Stimulated activated CD4-positive, alpha-beta T cell treated with anti-CD3 and anti-CD28 coated beads, TNF-alpha, amount 100 ng/mL, for 24 hours (primary cell): Measurements from ENCODE around the gene CCDC92.
A peak's percentile ranks its signal among the peaks of the same experiment; 100 is the strongest.

Source experiments
- DNase-seq, 3 experiments: peaks; one replicate each; pipeline ENCODE4 v3.0.0-alpha.2; 2020; ENCODE audit warnings: low read depth in 3 of 3

CCDC92 gene

GRCh38 chr12:123972457-123973401 is at the start of gene CCDC92, which contains the start of gene ZNF664:
TSS of gene CCDC92 (minus strand) at chr12:123972831. CDS start at chr12:123944305, 28,526 bp downstream.
TSS of gene ZNF664 (plus strand) at chr12:123973215. CDS start at chr12:124012145, 38,930 bp downstream.
- peak; percentile 89 to 93 (median 93) for DNase-seq

GRCh38 chr12:124022161-124022560 is 49.5 kb upstream of the CCDC92 start:
- DNase-seq: no peak

GRCh38 chr12:124021007-124021406 is 48.4 kb upstream of the CCDC92 start:
- no peak for DNase-seq

- DNase-seq: no peak
Observed at GRCh38 chr12:124020514-124020949, 47.9 kb upstream of the CCDC92 start.

- DNase-seq: no peak
Observed at GRCh38 chr12:124019115-124019514, 46.5 kb upstream of the CCDC92 start.

GRCh38 chr12:124018539-124018938 is 45.9 kb upstream of the CCDC92 start:
- no peak for DNase-seq

- DNase-seq: no peak
Observed at GRCh38 chr12:124017064-124017463, 44.4 kb upstream of the CCDC92 start.

- DNase-seq: no peak
Observed at GRCh38 chr12:124015494-124016461, 43.1 kb upstream of the CCDC92 start.

- DNase-seq: no peak
Observed at GRCh38 chr12:124013073-124013472, 40.4 kb upstream of the CCDC92 start.

- DNase-seq: no peak
Observed at GRCh38 chr12:124011435-124012115, 38.9 kb upstream of the CCDC92 start.

GRCh38 chr12:124010687-124011086 is 38.1 kb upstream of the CCDC92 start:
- DNase-seq: no peak

- DNase-seq: no peak
Observed at GRCh38 chr12:124009781-124010180, 37.1 kb upstream of the CCDC92 start.

- DNase-seq: no peak
Observed at GRCh38 chr12:124008595-124008994, 36.0 kb upstream of the CCDC92 start.

GRCh38 chr12:124007826-124008570 is 35.4 kb upstream of the CCDC92 start:
- no peak for DNase-seq

GRCh38 chr12:124006846-124007713 is 34.4 kb upstream of the CCDC92 start:
- no peak for DNase-seq

GRCh38 chr12:124006085-124006845 is 33.6 kb upstream of the CCDC92 start:
- DNase-seq: no peak

- no peak for DNase-seq
Observed at GRCh38 chr12:124004233-124004875, 31.7 kb upstream of the CCDC92 start.

GRCh38 chr12:124002654-124003053 is 30.0 kb upstream of the CCDC92 start:
- no peak for DNase-seq
